Skeletal muscle cell (primary cell): ENCODE data around the gene NPAS4.

ENCODE experiments used
- DNase-seq: peaks from one replicate; pipeline ENCODE4 v3.0.0-alpha.2; 2010; ENCODE audit warnings: low read depth
- H3K4me3 ChIP-seq: 2 replicates; pipeline ENCODE4 v1.5.1; 2011; ENCODE audit warnings: low read depth, mild to moderate bottlenecking, control low read depth, low read length, moderate library complexity

Gene NPAS4

DNA sequence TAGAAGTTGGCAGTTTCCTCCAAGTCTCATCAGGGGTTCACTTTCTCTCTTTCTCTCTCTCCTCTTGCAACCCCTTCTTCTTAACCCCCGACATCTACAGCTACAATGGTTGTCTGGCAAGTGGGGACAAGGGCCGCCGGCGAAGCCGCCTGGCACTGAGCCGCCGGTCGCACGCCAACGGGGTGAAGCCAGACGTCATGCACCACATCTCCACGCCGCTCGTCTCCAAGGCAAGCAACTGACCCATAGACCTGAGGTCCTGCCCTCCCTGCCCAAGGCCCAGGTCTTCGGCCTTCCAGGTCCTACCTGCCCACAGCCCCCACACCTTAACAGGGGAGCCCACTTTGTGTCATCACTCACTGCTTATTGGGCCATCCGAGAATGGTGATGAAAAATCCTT, 50.3 kb downstream of the NPAS4 start:
- DNase-seq = no peak
- H3K4me3 ChIP-seq = no peak overlapping the region

DNA sequence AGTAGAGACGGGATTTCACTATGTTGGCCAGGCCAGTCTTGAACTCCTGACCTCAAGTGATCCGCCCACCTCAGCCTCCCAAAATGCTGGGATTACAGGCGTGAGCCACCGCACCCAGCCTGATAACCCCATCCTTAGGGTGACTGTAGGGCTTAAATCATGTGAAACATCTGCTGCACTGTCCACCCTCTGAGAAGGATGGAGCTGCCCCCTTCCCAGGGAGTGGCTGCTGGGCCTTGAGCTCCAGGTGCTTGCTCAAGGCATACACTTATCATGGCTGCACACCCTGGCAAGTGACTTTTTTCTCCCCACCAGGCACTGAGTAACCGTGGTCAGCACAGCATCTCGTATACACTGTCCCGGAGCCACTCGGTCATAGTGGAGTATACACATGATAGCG, 51.2 kb downstream of the NPAS4 start:
- no peak for DNase-seq
- H3K4me3 ChIP-seq = no peak overlapping the region

DNA sequence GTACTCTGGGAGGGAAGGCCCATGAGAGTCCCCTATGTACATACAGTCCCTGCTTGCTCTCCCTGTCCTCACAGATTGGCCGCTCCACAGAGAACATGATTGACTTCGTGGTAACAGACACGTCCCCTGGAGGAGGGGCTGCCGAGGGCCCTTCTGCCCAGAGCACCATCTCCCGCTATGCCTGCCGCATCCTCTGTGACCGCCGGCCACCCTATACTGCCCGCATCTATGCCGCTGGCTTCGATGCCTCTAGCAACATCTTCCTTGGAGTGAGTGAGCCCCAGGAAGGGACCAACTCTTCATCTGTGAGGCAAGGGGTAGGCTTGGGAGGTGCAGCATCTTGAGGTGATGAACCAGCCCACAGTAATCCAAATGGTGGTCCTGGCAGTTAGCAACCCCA, 52.3 kb downstream of the NPAS4 start:
- H3K4me3 ChIP-seq = no peak overlapping the region
- DNase-seq = no peak

DNA sequence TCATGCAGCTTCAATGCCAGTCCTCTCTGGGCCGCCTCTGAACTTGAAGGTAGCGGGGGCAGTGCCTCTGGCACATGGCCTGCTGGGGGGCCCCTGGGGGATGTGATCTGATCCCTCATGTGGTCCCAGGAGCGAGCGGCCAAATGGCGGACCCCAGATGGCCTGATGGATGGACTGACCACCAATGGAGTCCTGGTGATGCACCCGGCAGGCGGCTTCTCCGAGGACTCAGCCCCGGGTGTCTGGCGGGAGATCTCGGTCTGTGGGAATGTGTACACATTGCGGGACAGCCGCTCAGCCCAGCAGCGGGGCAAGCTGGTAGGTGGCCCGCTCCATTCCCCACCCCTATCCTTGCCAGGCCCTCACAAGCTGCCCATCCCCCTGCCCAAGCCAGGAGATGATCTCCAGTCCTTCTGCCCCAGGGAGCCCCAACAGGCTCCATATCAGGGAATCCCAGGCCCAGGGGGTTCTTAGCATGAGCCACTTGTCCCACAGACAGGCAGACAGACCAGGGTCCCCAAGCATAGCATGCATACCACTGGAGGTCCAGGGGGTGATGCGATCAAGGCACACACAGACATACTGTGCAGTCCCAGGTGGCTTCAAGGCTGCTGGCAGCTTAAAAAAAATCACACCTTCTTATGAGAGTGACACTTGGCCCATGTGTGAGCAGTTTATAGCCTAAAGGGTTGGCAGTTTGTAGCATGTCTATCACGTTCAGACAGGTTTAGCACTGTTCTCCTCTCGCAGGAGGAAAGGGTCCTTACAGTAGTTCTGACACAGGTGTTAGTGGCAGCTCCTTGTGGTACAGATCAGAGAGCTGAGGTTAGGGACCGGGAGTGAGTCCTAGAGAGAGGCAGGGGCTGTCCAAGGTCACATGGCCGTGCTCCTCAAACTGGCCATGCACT, 53.0 kb downstream of the NPAS4 start:
- no peak for DNase-seq
- no peak overlapping the region for H3K4me3 ChIP-seq

DNA sequence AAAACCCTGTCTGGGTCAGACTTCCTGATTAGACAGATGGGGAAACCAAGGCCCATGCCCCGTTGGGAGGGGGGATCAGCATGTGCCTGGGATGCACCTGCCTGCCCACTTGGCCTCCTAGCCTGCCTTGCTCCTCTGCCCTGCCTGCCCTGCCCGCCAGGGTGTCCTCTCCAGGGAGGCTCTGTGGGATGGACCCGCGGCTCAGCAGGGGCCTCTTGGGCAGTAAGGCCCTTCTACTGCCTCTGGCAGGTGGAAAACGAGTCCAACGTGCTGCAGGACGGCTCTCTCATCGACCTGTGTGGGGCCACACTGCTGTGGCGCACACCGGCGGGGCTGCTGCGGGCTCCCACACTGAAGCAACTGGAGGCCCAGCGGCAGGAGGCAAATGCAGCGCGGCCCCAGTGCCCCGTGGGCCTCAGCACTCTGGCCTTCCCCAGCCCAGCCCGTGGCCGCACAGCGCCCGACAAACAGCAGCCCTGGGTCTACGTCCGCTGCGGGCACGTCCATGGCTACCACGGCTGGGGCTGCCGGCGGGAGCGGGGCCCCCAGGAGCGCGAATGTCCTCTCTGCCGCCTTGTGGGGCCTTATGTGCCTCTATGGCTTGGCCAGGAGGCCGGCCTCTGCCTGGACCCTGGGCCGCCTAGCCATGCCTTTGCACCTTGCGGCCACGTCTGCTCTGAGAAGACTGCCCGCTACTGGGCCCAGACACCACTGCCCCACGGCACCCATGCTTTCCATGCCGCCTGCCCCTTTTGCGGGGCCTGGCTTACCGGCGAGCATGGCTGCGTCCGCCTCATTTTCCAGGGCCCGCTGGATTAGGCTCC, 54.7 kb downstream of the NPAS4 start:
- no peak for DNase-seq
- no peak overlapping the region for H3K4me3 ChIP-seq
